ENCODE data around the gene FOXQ1. TPM values are rescaled to one million over a fixed set of nuclear protein-coding genes. Genes with fewer than 3 reads are reported as not detected.

The FOXQ1 gene
- total and polyA plus RNA-seq, 8 donors = 11.7 to 97.7 (median 29.6) TPM; not detected in 1

- Histone ChIP-seq H3K4me1 (peaks cover 5 to 33% (median 32%) of the 10 kb centered on the region in 4 donors), H3K9me3 (peaks cover 0 to 10% (median 2%) of the 10 kb centered on the region in 4 donors), H3K27me3 (peaks cover 0 to 51% (median 21%) of the 10 kb centered on the region in 3 donors), H3K27ac (peak overlapping the region in 1 of 5 donors; percentile 94), H3K4me3 (no peak overlapping the region), H3K36me3 (no peaks in the 10 kb centered on the region)
- TF ChIP-seq EP300 (IDR thresholded peaks at IDR 0.05) = no peak
- no peak for TF ChIP-seq POLR2A (IDR thresholded peaks at IDR 0.05)
- TF ChIP-seq, protein P1, sequence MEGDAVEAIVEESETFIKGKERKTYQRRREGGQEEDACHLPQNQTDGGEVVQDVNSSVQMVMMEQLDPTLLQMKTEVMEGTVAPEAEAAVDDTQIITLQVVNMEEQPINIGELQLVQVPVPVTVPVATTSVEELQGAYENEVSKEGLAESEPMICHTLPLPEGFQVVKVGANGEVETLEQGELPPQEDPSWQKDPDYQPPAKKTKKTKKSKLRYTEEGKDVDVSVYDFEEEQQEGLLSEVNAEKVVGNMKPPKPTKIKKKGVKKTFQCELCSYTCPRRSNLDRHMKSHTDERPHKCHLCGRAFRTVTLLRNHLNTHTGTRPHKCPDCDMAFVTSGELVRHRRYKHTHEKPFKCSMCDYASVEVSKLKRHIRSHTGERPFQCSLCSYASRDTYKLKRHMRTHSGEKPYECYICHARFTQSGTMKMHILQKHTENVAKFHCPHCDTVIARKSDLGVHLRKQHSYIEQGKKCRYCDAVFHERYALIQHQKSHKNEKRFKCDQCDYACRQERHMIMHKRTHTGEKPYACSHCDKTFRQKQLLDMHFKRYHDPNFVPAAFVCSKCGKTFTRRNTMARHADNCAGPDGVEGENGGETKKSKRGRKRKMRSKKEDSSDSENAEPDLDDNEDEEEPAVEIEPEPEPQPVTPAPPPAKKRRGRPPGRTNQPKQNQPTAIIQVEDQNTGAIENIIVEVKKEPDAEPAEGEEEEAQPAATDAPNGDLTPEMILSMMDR (IDR thresholded peaks at IDR 0.05) = no peak
- TF ChIP-seq POLR2AphosphoS5 (IDR thresholded peaks at IDR 0.05) = no peak
- peak in 1 of 2 donors; percentile 65 for DNase-seq
- intact Hi-C loops (cut with DNase I; ENCODE audit: low total_unique reads) = no loop called here
- 27 to 50% (median 44%) methylated on average over 6 of the region's 6 CpGs for WGBS, 5 donors
Observed at GRCh38 chr6:1309366-1309765, 2.5 kb upstream of the FOXQ1 start.

DNA sequence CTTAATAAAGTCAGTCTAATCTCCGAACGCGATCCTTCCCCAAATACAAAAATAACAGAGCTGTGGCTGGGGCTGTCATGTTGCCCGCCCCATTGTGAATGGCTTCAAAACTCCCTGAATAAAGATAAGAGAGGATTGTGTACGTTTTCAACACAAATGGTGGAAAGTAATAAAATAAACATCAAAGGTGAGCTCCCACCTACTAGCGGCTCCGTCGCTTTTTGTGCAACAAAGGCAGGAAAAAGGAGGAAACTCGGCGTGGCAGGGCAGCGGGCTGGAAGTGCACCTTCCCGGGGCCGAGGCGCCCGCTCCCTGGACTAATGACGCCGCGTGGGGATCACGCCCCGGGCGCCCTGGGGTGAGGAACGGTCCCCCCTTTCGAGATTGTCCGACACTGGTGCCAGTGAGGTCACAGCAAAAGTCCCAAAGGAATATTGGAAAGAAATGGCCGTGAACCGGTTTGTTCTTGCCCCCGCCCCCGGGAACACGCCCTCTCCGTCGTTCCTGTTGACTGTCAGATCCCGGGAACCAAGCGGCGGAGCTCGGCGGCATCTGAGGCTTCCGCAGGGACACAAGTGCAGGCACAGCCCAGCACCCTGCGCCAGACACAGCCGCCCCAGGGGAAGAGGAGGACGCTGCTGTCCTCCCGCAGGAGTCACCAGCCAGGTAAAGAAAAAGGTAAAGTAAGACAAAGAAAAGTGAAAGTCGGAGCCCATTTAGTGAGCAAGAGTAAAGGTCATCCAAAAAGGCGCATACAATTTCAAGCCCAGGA is 1.1 kb upstream of the FOXQ1 start:
- peak in 2 of 3 donors; percentile 13 to 59 for TF ChIP-seq POLR2AphosphoS5 (IDR thresholded peaks at IDR 0.05)
- no peak for TF ChIP-seq EP300 (IDR thresholded peaks at IDR 0.05)
- peak overlapping the region; percentile 51 to 64 (median 54) for H3K4me3 ChIP-seq
- intact Hi-C loops (cut with DNase I; ENCODE audit: low total_unique reads) = no loop called here
- H3K36me3 ChIP-seq = no peaks in the 10 kb centered on the region
- peak; percentile 79 to 87 for DNase-seq
- peaks cover 0 to 65% (median 22%) of the 10 kb centered on the region in 3 donors for H3K27me3 ChIP-seq
- H3K4me1 ChIP-seq = peaks cover 5 to 37% (median 35%) of the 10 kb centered on the region in 4 donors
- WGBS, 5 donors = 8 to 10% (median 9%) methylated on average over 40 to 43 of the region's 43 CpGs
- H3K9me3 ChIP-seq = peaks cover 0 to 5% (median 0%) of the 10 kb centered on the region in 4 donors
- peak overlapping the region; percentile 83 to 94 (median 88) for H3K27ac ChIP-seq

GRCh38 chr6:1312203-1312472 is 240 bp downstream of the FOXQ1 start:
- H3K27ac ChIP-seq = peak overlapping the region; percentile 83 to 94 (median 88)
- WGBS, 5 donors = 1 to 2% (median 1%) methylated on average over 14 to 25 of the region's 25 CpGs
- TF ChIP-seq POLR2A (IDR thresholded peaks at IDR 0.05) (no peak), POLR2AphosphoS5 (IDR thresholded peaks at IDR 0.05) (no peak), EP300 (IDR thresholded peaks at IDR 0.05) (no peak)
- TF ChIP-seq, protein P1 (IDR thresholded peaks at IDR 0.05) = no peak
- peak overlapping the region; percentile 51 to 64 (median 54) for H3K4me3 ChIP-seq
- DNase-seq = no peak
- H3K9me3 ChIP-seq = no peaks in the 10 kb centered on the region
- intact Hi-C loops (cut with DNase I; ENCODE audit: low total_unique reads) = no loop called here
- H3K36me3 ChIP-seq = no peaks in the 10 kb centered on the region
- H3K4me1 ChIP-seq = peaks cover 5 to 47% (median 37%) of the 10 kb centered on the region in 4 donors
- H3K27me3 ChIP-seq = peaks cover 0 to 74% (median 30%) of the 10 kb centered on the region in 3 donors

- Histone ChIP-seq H3K9me3 (no peaks in the 10 kb centered on the region), H3K4me1 (peaks cover 5 to 47% (median 37%) of the 10 kb centered on the region in 4 donors), H3K36me3 (no peaks in the 10 kb centered on the region), H3K27me3 (peaks cover 0 to 74% (median 30%) of the 10 kb centered on the region in 3 donors), H3K27ac (peak overlapping the region; percentile 83 to 94 (median 88)), H3K4me3 (peak overlapping the region; percentile 51 to 64 (median 54))
- intact Hi-C loops (cut with DNase I; ENCODE audit: low total_unique reads) = no loop called here
- no peak for TF ChIP-seq POLR2A (IDR thresholded peaks at IDR 0.05)
- no peak for TF ChIP-seq EP300 (IDR thresholded peaks at IDR 0.05)
- TF ChIP-seq, protein P1 (IDR thresholded peaks at IDR 0.05) = no peak
- peak in 1 of 3 donors; percentile 50 for TF ChIP-seq POLR2AphosphoS5 (IDR thresholded peaks at IDR 0.05)
- 1 to 5% (median 2%) methylated on average over 30 to 109 of the region's 109 CpGs for WGBS, 5 donors
- peak in 1 of 2 donors; percentile 69 for DNase-seq
Observed at GRCh38 chr6:1312473-1313367, 822 bp downstream of the FOXQ1 start.

Data from stomach (tissue), 9 donors.